ENCODE results near the gene LEFTY2. TPM values are rescaled to one million over a fixed set of nuclear protein-coding genes. Genes with fewer than 3 reads are reported as not detected.

The LEFTY2 gene
- total and polyA plus RNA-seq, 9 of the 15 experiments (the other 6 are each of a cell fraction or from before 2014, with no cell fraction given), result 0.04 to 0.14 TPM; not detected in 7

GRCh38 chr1:225917536-225917935 lies 23.5 kb downstream of the LEFTY2 start:
- Histone ChIP-seq H3K4me1 (replicated peaks in 1 of 2; ENCODE audit: control insufficient read depth in 2 of 2, insufficient read depth in 2 of 2, low read length in 2 of 2) (peaks cover 6 to 23% of the 10 kb centered on the region in 2 experiments; a peak in 4 of 5 replicates), H4K20me1 (replicated peaks; ENCODE audit: control insufficient read depth, insufficient read depth, low read length) (no peaks in the 10 kb centered on the region), H3K4me2 (ENCODE audit: insufficient read depth, low read length) (no peak overlapping the region), H3K4me3 (no peak overlapping the region), H3K9ac (ENCODE audit: insufficient read depth in 1 of 2, low read depth in 2 of 2, low read length in 2 of 2) (no peak overlapping the region), H3K9me3 (replicated peaks; ENCODE audit: control insufficient read depth, insufficient read depth, low read depth, low read length) (no peaks in the 10 kb centered on the region), H3K79me2 (ENCODE audit: control insufficient read depth, insufficient read depth, low read length) (peaks cover 20% of the 10 kb centered on the region), H3K36me3 (ENCODE audit: control insufficient read depth, insufficient read depth, low read length) (peaks cover 55% of the 10 kb centered on the region), H3K27me3 (ENCODE audit: control insufficient read depth in 2 of 2, insufficient read depth in 2 of 2, low read length in 2 of 2) (no peaks in the 10 kb centered on the region), H3K9me1 (ENCODE audit: control insufficient read depth, insufficient read depth, low read length) (no peaks in the 10 kb centered on the region), H2AFZ (ENCODE audit: low read depth, low read length) (no peak overlapping the region), H3K27ac (ENCODE audit: extremely low read depth, low read depth, low read length) (peak overlapping the region; percentile 27; the same call in 2 of the 3 replicates)
- FAIRE-seq, result peak; percentile 77
- DNase-seq (ENCODE audit: extremely low read depth in 1 of 4, low spot score in 3 of 4), result peak in 1 of 4 experiments; percentile 37
- intact Hi-C loops (cut with micrococcal nuclease), result no loop called here
- no TSS peak for BruUV-seq (replicated peaks)
- ChIA-PET POLR2A (interaction anchor here (0.6 to 1.4 kb wide), 3 partner anchors 14 to 139 kb away, joined by 3 to 6 read pairs (median 3); no protein-coding TSS in a partner anchor), CTCF (ENCODE audit: low intra/inter-chr PET ratio) (no interaction called here)
- in situ Hi-C loops (cut with MboI), result no loop called here
- ATAC-seq, result peak; percentile 18
- 67% methylated on average over 5 of the region's 5 CpGs for WGBS (ENCODE audit: insufficient coverage, low coverage, missing lambda C conversion rate)
- no peak for TF ChIP-seq TEAD4 (IDR thresholded peaks at IDR 0.05; ENCODE audit: low read length)
- no peak for TF ChIP-seq TEAD4 (CRISPR knock-in tag; IDR thresholded peaks at IDR 0.05; ENCODE audit: borderline replicate concordance)
- TF ChIP-seq MAFK (IDR thresholded peaks at IDR 0.05; ENCODE audit: low read length), result peak; percentile 91
- TF ChIP-seq BACH1 (tag; IDR thresholded peaks at IDR 0.05), result peak; percentile 87; the same call in 1 of the 2 replicates
- TF ChIP-seq SMAD1 (IDR thresholded peaks at IDR 0.05; ENCODE audit: low read depth, low read length, partially characterized antibody), result no peak
- no peak for TF ChIP-seq HMG20B (CRISPR knock-in tag; IDR thresholded peaks at IDR 0.05)
- TF ChIP-seq E2F8 (IDR thresholded peaks at IDR 0.05; ENCODE audit: low read depth, partially characterized antibody), result no peak
- peak; percentile 98 for TF ChIP-seq MAFG (tag; conservative IDR thresholded peaks at IDR 0.05)
- TF ChIP-seq NBN (IDR thresholded peaks at IDR 0.05; ENCODE audit: low read depth), result no peak
- TF ChIP-seq FOSL1 (tag; conservative IDR thresholded peaks at IDR 0.05), result no peak
- TF ChIP-seq ILK (tag; IDR thresholded peaks at IDR 0.05; ENCODE audit: borderline replicate concordance, low read depth), result no peak
- TF ChIP-seq ARID3B (CRISPR knock-in tag; IDR thresholded peaks at IDR 0.05; ENCODE audit: borderline replicate concordance), result no peak
- no peak for TF ChIP-seq SIN3A (IDR thresholded peaks at IDR 0.05; ENCODE audit: borderline replicate concordance in 2 of 2, control insufficient read depth in 1 of 2, low read depth in 2 of 2, low read length in 2 of 2)
- peak; percentile 95 for TF ChIP-seq MAFF (IDR thresholded peaks at IDR 0.05; ENCODE audit: low read length)
- no peak for TF ChIP-seq DMBX1 (CRISPR knock-in tag; IDR thresholded peaks at IDR 0.05; ENCODE audit: borderline replicate concordance)
- TF ChIP-seq SMARCE1 (IDR thresholded peaks at IDR 0.05), result no peak
- no peak for TF ChIP-seq FOXO4 (CRISPR knock-in tag; IDR thresholded peaks at IDR 0.05)
- TF ChIP-seq ZNF134 (CRISPR knock-in tag; conservative IDR thresholded peaks at IDR 0.05), result no peak
